Lung microvascular endothelial cell (primary cell): ENCODE measurements around the gene SH3TC1. TPM values are rescaled to one million over a fixed set of nuclear protein-coding genes. Genes with fewer than 3 reads are reported as not detected.

ENCODE experiments used
- DNase-seq, 2 donors: peaks; one replicate each; pipeline versions ENCODE4 v3.0.0 to v3.0.0-alpha.2; 2010; ENCODE audit warnings: low read depth in 2 of 2
- total RNA-seq: library from RNA; depleted of rRNA; stranded (reverse); fragments of >200 nt; gene quantifications from 2 replicates; pipeline ENCODE4 v1.2.1, GENCODE V29; 2014

The SH3TC1 gene
- total RNA-seq, 1 donor from 2014 or later = 147 TPM

DNA sequence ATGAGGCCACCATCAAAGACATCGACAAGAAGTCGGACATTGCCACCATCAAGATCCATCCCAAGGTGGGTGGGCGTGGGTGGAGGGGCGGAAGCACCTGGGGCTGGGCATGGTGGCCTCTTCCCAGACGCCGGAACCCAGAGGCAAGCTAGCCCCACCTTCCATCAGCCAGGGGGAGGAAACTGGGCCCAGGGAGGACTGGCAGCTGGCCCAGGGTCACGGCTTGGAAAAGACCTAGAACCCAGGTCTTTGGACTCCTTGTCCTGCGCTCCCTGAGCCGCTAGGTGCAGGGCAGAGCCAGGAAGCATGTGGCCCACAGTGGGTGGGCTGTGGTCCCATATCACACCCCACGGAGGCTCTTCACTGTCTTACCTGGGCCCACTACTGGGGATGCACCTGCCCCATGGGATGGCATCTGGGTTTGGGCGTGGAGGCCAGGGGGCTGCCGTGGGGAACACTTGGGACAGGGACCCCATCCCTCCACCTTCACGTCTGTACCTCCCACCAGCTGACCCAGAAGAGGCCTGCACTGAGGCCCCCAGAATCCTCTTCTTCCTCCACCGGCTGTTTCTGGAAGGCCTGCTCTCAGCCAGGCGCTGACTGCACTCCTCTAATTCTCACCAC, 87.7 kb downstream of the SH3TC1 start:
- DNase-seq = no peak

DNA sequence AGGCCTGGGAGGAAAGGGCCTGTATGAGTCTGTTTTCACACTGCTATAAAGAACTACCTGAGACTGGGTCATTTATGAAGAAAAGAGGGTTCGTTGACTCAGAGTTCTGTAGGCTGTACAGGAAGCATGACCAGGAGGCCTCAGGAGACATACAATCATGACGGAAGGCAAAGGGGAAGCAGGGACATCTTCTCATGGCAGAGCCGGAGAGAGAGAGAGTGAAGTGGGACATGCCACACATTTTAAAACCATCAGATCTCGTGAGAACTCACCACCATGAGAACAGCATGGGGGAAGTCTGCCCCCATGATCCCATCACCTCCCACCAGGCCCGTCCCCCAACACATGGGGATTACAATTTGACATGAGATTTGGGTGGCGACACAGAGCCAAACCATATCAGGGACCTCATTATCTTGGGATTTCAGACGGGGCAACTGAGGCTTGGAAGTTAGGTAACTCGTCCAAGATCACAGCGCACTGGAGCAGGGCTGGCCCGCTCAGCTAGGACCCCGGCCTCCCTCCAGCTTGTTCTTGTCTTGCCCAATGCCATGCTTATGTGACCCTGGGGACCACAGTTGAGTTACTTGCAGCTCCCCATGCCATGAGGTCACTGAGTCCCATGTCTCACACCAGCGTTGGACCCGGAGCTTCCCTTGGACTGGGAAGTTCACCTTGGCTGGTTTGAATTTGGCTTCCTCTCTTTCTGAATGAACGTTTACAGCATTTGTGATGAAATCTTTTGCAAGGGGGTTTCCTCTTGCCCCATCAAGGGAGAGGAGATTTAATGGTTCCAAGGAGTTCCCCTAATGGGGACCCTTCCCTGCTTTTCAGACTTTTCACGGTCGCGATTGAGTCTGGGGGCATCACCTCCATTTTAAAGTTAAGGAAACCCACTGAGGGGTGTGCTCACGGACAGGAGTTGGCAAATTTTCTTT, 88.5 kb downstream of the SH3TC1 start:
- DNase-seq = no peak

DNA sequence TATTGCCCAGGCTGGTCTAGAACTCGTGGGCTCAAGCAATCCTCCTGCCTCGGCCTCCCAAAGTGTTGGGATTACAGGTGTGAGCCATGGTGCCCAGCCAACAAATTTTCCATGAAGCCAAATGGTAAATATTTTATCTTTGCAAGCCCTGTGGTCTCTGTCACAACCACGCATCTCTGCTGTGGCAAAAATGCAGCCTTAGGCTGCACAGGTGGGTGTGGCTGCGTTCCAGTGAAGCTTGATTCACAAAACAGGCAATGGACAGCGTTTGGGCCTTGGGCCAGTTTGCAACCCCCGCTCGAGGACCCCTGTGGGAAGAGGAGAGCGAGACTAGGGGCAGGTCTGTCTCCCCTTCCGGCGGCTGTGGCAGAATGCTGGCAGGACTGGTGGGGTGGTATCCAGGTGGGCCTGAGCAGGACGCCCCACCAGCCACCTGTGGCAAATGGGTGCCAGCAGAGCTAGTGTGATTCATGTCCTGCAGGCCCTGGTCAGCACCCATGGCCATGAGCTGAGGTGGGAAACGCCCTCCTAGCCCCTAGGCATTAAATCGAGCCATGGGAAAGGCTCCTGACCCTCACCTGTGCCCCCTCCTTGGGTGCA, 90.2 kb downstream of the SH3TC1 start:
- no peak for DNase-seq

DNA sequence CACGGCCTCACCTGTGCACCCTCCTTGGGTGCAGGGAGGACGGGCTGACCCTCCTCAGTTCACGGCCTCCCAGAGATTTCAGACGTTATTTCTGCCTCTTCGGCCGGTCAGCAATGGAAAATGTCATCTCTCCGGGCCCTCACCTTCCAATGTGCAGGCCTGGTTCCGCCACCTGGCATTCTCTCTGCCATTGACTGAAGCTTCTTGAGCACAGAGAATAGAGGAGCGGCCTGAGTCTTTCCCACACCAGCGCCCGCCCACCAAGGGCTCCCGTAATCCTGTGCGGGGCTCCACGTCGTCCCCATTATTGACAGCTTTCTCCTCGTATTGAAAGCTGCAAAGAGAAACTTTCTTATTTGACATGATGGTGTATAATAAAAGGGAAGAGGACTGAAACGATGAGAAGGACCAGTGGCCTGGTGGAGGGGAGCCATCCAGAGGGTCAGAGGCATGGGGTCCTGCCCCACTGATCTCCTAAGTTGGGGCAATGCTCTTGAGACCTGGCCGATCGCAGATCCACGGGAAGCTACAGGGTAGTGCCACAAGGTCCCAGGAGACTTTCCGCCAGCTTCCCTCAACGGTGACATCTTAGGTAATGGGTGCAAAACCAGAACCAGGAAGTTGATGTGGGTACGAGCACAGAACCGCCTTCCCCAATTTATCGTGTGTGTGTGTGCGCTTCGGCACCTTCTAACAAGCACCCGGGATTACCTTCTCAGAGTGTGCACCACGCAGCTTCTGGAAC, 91.0 kb downstream of the SH3TC1 start:
- no peak for DNase-seq

DNA sequence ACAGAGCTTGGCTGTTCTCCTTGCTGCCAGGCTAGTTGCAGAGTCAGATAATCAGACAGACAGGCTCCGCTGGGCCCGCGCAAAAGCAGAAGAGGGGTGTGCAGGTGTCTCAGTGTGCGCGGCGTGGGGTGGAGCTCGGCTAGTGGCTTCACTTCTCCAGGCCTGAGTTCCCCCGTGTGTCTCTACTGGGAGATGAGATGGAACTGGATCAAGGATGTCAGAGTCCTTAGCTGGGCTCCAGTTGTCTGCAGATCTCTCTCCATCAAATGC, 91.5 kb downstream of the SH3TC1 start:
- no peak for DNase-seq

Other genes starting within 250 kb of the SH3TC1 start
- gene ABLIM2, start 40.5 kb upstream of the SH3TC1 start, total RNA-seq = 1.1 and 5.2 TPM in 2 replicates
- 1.2 and 2.6 TPM in 2 replicates for gene HTRA3, start 70.5 kb downstream of the SH3TC1 start, total RNA-seq
- gene ACOX3, start 241.4 kb downstream of the SH3TC1 start, total RNA-seq = 22.6 and 24.0 TPM in 2 replicates
- gene TRMT44, start 241.5 kb downstream of the SH3TC1 start, total RNA-seq = 6.3 and 9.9 TPM in 2 replicates